ENCODE measurements around the gene CD36. TPM values are rescaled to one million over a fixed set of nuclear protein-coding genes. Genes with fewer than 3 reads are reported as not detected.

CD36 gene
- total RNA-seq, 1 donor from 2014 or later: 1.7 TPM

- H2AFZ ChIP-seq (ENCODE audit: low read depth, low read length): no peak overlapping the region
- H3K79me2 ChIP-seq (ENCODE audit: insufficient read depth, low read length): no peaks in the 10 kb centered on the region
- TF ChIP-seq EZH2 (IDR thresholded peaks at IDR 0.05; ENCODE audit: insufficient read depth, low read length): no peak
- TF ChIP-seq, protein P1, sequence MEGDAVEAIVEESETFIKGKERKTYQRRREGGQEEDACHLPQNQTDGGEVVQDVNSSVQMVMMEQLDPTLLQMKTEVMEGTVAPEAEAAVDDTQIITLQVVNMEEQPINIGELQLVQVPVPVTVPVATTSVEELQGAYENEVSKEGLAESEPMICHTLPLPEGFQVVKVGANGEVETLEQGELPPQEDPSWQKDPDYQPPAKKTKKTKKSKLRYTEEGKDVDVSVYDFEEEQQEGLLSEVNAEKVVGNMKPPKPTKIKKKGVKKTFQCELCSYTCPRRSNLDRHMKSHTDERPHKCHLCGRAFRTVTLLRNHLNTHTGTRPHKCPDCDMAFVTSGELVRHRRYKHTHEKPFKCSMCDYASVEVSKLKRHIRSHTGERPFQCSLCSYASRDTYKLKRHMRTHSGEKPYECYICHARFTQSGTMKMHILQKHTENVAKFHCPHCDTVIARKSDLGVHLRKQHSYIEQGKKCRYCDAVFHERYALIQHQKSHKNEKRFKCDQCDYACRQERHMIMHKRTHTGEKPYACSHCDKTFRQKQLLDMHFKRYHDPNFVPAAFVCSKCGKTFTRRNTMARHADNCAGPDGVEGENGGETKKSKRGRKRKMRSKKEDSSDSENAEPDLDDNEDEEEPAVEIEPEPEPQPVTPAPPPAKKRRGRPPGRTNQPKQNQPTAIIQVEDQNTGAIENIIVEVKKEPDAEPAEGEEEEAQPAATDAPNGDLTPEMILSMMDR (IDR thresholded peaks at IDR 0.05; ENCODE audit: insufficient read depth, low read depth, low read length): no peak
- no peak overlapping the region for H3K4me3 Mint-ChIP-seq (ENCODE audit: unreplicated experiment)
- H3K4me1 Mint-ChIP-seq (ENCODE audit: low read depth, unreplicated experiment): peaks cover 16% of the 10 kb centered on the region
- no peaks in the 10 kb centered on the region for H3K4me1 ChIP-seq (ENCODE audit: insufficient read depth, low read length)
- H3K9me3 ChIP-seq (ENCODE audit: insufficient read depth, low read depth, low read length): no peaks in the 10 kb centered on the region
- no peaks in the 10 kb centered on the region for H4K20me1 ChIP-seq (ENCODE audit: insufficient read depth, low read length)
- FAIRE-seq: no peak
- H3K4me3 ChIP-seq (ENCODE audit: insufficient read depth, low read depth, low read length): no peak overlapping the region
- no peaks in the 10 kb centered on the region for H3K36me3 ChIP-seq (ENCODE audit: insufficient read depth, low read length)
- peaks cover 2% of the 10 kb centered on the region for H3K27me3 Mint-ChIP-seq (ENCODE audit: low read depth, unreplicated experiment)
- H3K27ac ChIP-seq (ENCODE audit: low read depth, low read length): no peak overlapping the region
- H3K9me3 Mint-ChIP-seq (ENCODE audit: unreplicated experiment): no peaks in the 10 kb centered on the region
- no peaks in the 10 kb centered on the region for H3K27me3 ChIP-seq (ENCODE audit: insufficient read depth, low read length)
- no peak overlapping the region for H3K4me2 ChIP-seq (ENCODE audit: low read length)
- no peak overlapping the region for H3K27ac Mint-ChIP-seq (ENCODE audit: unreplicated experiment)
- no peak overlapping the region for H3K9ac ChIP-seq (ENCODE audit: low read length)
- no peaks in the 10 kb centered on the region for H3K36me3 Mint-ChIP-seq (ENCODE audit: low read depth, unreplicated experiment)
- no peak for DNase-seq (ENCODE audit: low read depth)
Observed at GRCh38 chr7:80641548-80641947, 3.1 kb downstream of the CD36 start.

- H3K4me3 Mint-ChIP-seq (ENCODE audit: unreplicated experiment): no peak overlapping the region
- DNase-seq (ENCODE audit: low read depth) (no peak), FAIRE-seq (no peak)
- H4K20me1 ChIP-seq (ENCODE audit: insufficient read depth, low read length): no peaks in the 10 kb centered on the region
- H3K9ac ChIP-seq (ENCODE audit: low read length): no peak overlapping the region
- TF ChIP-seq, protein P1 (IDR thresholded peaks at IDR 0.05; ENCODE audit: insufficient read depth, low read depth, low read length): no peak
- TF ChIP-seq EZH2 (IDR thresholded peaks at IDR 0.05; ENCODE audit: insufficient read depth, low read length): no peak
- H3K4me1 ChIP-seq (ENCODE audit: insufficient read depth, low read length): no peaks in the 10 kb centered on the region
- no peaks in the 10 kb centered on the region for H3K36me3 Mint-ChIP-seq (ENCODE audit: low read depth, unreplicated experiment)
- no peaks in the 10 kb centered on the region for H3K9me3 Mint-ChIP-seq (ENCODE audit: unreplicated experiment)
- H3K4me1 Mint-ChIP-seq (ENCODE audit: low read depth, unreplicated experiment): peaks cover 12% of the 10 kb centered on the region
- peaks cover 2% of the 10 kb centered on the region for H3K27me3 Mint-ChIP-seq (ENCODE audit: low read depth, unreplicated experiment)
- H3K27ac ChIP-seq (ENCODE audit: low read depth, low read length): no peak overlapping the region
- H3K4me2 ChIP-seq (ENCODE audit: low read length): no peak overlapping the region
- H3K9me3 ChIP-seq (ENCODE audit: insufficient read depth, low read depth, low read length): no peaks in the 10 kb centered on the region
- no peak overlapping the region for H3K27ac Mint-ChIP-seq (ENCODE audit: unreplicated experiment)
- no peaks in the 10 kb centered on the region for H3K79me2 ChIP-seq (ENCODE audit: insufficient read depth, low read length)
- H3K4me3 ChIP-seq (ENCODE audit: insufficient read depth, low read depth, low read length): no peak overlapping the region
- H2AFZ ChIP-seq (ENCODE audit: low read depth, low read length): no peak overlapping the region
- H3K36me3 ChIP-seq (ENCODE audit: insufficient read depth, low read length): no peaks in the 10 kb centered on the region
- no peaks in the 10 kb centered on the region for H3K27me3 ChIP-seq (ENCODE audit: insufficient read depth, low read length)
Observed at GRCh38 chr7:80642871-80643270, 4.4 kb downstream of the CD36 start.

GRCh38 chr7:80643336-80643915, 5.0 kb downstream of the CD36 start:
- H3K27me3 ChIP-seq (ENCODE audit: insufficient read depth, low read length): no peaks in the 10 kb centered on the region
- no peak overlapping the region for H3K4me3 ChIP-seq (ENCODE audit: insufficient read depth, low read depth, low read length)
- Mint-ChIP-seq H3K36me3 (ENCODE audit: low read depth, unreplicated experiment) (no peaks in the 10 kb centered on the region), H3K4me1 (ENCODE audit: low read depth, unreplicated experiment) (peaks cover 10% of the 10 kb centered on the region), H3K4me3 (ENCODE audit: unreplicated experiment) (no peak overlapping the region), H3K27ac (ENCODE audit: unreplicated experiment) (no peak overlapping the region), H3K9me3 (ENCODE audit: unreplicated experiment) (no peaks in the 10 kb centered on the region), H3K27me3 (ENCODE audit: low read depth, unreplicated experiment) (peaks cover 2% of the 10 kb centered on the region)
- no peak overlapping the region for H3K4me2 ChIP-seq (ENCODE audit: low read length)
- no peak overlapping the region for H2AFZ ChIP-seq (ENCODE audit: low read depth, low read length)
- no peaks in the 10 kb centered on the region for H3K9me3 ChIP-seq (ENCODE audit: insufficient read depth, low read depth, low read length)
- TF ChIP-seq, protein P1 (IDR thresholded peaks at IDR 0.05; ENCODE audit: insufficient read depth, low read depth, low read length): no peak
- no peak for TF ChIP-seq EZH2 (IDR thresholded peaks at IDR 0.05; ENCODE audit: insufficient read depth, low read length)
- H4K20me1 ChIP-seq (ENCODE audit: insufficient read depth, low read length): no peaks in the 10 kb centered on the region
- FAIRE-seq (peak; percentile 5), DNase-seq (ENCODE audit: low read depth) (no peak)
- H3K27ac ChIP-seq (ENCODE audit: low read depth, low read length): no peak overlapping the region
- no peaks in the 10 kb centered on the region for H3K36me3 ChIP-seq (ENCODE audit: insufficient read depth, low read length)
- H3K79me2 ChIP-seq (ENCODE audit: insufficient read depth, low read length): no peaks in the 10 kb centered on the region
- no peak overlapping the region for H3K9ac ChIP-seq (ENCODE audit: low read length)
- no peaks in the 10 kb centered on the region for H3K4me1 ChIP-seq (ENCODE audit: insufficient read depth, low read length)

Data from astrocyte (in vitro differentiated cells and primary cell).